SK-N-MC (cell line): ENCODE measurements around the gene DGKH.

Experiments used
- EZH2 ChIP-seq: fragments of 200-600 bp; sonication (generic); IDR thresholded peaks from one replicate; pipeline ENCODE4 v1.6.1; 2017; ENCODE audit warnings: antibody characterized with exemption
- FOXP2 ChIP-seq: optimal IDR thresholded peaks from 2 replicates; pipeline ENCODE3; 2011; ENCODE audit warnings: mild to moderate bottlenecking, moderate library complexity; ENCODE audit not compliant: insufficient read depth; ENCODE audit errors: extremely low read length, control extremely low read depth
- POLR2AphosphoS5 ChIP-seq: IDR thresholded peaks from 2 replicates; pipeline ENCODE4 v1.6.1; 2012; ENCODE audit warnings: mild to moderate bottlenecking, low read depth, low read length, borderline replicate concordance

GRCh38 chr13:42076309-42076713, 27.9 kb downstream of the DGKH start:
- TF ChIP-seq EZH2 (no peak), POLR2AphosphoS5 (no peak), FOXP2 (no peak)
